Measurements from ENCODE around the gene PERM1. TPM values are rescaled to one million over a fixed set of nuclear protein-coding genes. Genes with fewer than 3 reads are reported as not detected.

PERM1 gene
- total and polyA plus RNA-seq, 9 of the 15 experiments (the other 6 are each of a cell fraction or from before 2014, with no cell fraction given), result not detected

DNA sequence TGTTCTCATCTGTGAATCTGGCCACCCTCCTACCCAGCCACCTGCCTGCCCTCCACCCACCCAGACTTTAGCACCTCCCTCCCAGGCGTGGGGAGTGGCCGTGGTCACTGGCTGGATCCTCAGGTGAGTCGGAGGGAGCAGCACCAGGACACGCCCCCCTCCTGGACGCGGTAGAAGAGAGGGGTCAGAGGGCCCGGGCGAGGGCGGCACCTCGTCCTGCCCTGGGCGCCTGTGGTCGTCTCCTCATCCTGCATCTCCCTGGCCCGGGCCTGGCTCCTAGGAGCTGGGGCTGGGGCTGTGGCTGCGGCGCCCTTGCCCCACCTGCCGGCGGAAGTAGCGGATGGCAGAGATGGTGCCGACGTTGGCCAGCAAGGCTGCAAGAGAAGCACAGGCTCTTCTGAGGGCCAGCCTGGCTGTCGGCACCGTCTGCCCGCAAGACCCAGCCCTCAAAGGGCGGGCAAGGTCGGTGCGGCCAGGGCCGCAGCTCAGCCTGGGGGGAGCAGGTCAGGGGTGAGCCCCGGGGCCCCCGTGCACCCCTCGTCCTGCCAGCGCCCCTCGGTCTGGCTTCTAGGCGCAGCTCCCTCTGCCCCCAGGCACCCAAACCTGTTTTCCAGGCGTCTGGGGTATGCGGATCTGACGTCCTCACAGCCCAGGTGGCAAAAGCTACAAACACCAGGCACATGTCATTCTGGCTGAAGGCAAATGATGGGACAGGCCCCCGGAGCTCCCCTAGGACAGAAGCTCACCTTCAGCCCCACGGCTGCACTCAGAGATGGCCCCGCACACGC, 5.8 kb downstream of the PERM1 start (continued):
- TF ChIP-seq, protein P1, sequence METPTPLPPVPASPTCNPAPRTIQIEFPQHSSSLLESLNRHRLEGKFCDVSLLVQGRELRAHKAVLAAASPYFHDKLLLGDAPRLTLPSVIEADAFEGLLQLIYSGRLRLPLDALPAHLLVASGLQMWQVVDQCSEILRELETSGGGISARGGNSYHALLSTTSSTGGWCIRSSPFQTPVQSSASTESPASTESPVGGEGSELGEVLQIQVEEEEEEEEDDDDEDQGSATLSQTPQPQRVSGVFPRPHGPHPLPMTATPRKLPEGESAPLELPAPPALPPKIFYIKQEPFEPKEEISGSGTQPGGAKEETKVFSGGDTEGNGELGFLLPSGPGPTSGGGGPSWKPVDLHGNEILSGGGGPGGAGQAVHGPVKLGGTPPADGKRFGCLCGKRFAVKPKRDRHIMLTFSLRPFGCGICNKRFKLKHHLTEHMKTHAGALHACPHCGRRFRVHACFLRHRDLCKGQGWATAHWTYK (CRISPR knock-in tag; IDR thresholded peaks at IDR 0.05), result peak; percentile 47; the same call in 1 of the 2 replicates
- no peak for TF ChIP-seq ZNF232 (CRISPR knock-in tag; IDR thresholded peaks at IDR 0.05)
- TF ChIP-seq, protein P2, sequence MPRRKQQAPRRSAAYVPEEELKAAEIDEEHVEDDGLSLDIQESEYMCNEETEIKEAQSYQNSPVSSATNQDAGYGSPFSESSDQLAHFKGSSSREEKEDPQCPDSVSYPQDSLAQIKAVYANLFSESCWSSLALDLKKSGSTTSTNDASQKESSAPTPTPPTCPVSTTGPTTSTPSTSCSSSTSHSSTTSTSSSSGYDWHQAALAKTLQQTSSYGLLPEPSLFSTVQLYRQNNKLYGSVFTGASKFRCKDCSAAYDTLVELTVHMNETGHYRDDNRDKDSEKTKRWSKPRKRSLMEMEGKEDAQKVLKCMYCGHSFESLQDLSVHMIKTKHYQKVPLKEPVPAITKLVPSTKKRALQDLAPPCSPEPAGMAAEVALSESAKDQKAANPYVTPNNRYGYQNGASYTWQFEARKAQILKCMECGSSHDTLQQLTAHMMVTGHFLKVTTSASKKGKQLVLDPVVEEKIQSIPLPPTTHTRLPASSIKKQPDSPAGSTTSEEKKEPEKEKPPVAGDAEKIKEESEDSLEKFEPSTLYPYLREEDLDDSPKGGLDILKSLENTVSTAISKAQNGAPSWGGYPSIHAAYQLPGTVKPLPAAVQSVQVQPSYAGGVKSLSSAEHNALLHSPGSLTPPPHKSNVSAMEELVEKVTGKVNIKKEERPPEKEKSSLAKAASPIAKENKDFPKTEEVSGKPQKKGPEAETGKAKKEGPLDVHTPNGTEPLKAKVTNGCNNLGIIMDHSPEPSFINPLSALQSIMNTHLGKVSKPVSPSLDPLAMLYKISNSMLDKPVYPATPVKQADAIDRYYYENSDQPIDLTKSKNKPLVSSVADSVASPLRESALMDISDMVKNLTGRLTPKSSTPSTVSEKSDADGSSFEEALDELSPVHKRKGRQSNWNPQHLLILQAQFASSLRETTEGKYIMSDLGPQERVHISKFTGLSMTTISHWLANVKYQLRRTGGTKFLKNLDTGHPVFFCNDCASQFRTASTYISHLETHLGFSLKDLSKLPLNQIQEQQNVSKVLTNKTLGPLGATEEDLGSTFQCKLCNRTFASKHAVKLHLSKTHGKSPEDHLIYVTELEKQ (CRISPR knock-in tag; IDR thresholded peaks at IDR 0.05), result no peak
- no peak for TF ChIP-seq NCOA2 (IDR thresholded peaks at IDR 0.05; ENCODE audit: partially characterized antibody in 2 of 2)
- no peak for TF ChIP-seq ZNF12 (CRISPR knock-in tag; IDR thresholded peaks at IDR 0.05)
- no peak for TF ChIP-seq KDM1A (IDR thresholded peaks at IDR 0.05)
- TF ChIP-seq NR2C2 (CRISPR knock-in tag; IDR thresholded peaks at IDR 0.05), result no peak
- TF ChIP-seq NR2C2 (tag; IDR thresholded peaks at IDR 0.05), result no peak
- TF ChIP-seq SMARCC2 (IDR thresholded peaks at IDR 0.05; ENCODE audit: low read depth), result no peak
- TF ChIP-seq EWSR1 (IDR thresholded peaks at IDR 0.05; ENCODE audit: borderline replicate concordance, low read depth, partially characterized antibody), result no peak
- TF ChIP-seq ZNF24 (IDR thresholded peaks at IDR 0.05), result no peak
- TF ChIP-seq ZNF551 (CRISPR knock-in tag; IDR thresholded peaks at IDR 0.05), result no peak
- no peak for TF ChIP-seq TRIM24 (IDR thresholded peaks at IDR 0.05)
- TF ChIP-seq RBM34 (IDR thresholded peaks at IDR 0.05; ENCODE audit: borderline replicate concordance, insufficient read depth, low read length), result no peak
- no peak for TF ChIP-seq HMGN3 (IDR thresholded peaks at IDR 0.05; ENCODE audit: borderline replicate concordance, extremely low read depth, insufficient read length, low read depth, low read length)
- TF ChIP-seq MTA2 (IDR thresholded peaks at IDR 0.05; ENCODE audit: low read depth), result no peak
- TF ChIP-seq OTX1 (CRISPR knock-in tag; IDR thresholded peaks at IDR 0.05), result no peak
- TF ChIP-seq MCM2 (IDR thresholded peaks at IDR 0.05; ENCODE audit: low read depth), result no peak
- TF ChIP-seq TEAD1 (CRISPR knock-in tag; IDR thresholded peaks at IDR 0.05), result 0 out of 4 replicates have a peak, but pooled peaks of 1 of the 2 experiments have one; percentile 47
- no peak for TF ChIP-seq SMARCA5 (IDR thresholded peaks at IDR 0.05)
- TF ChIP-seq TEAD4 (IDR thresholded peaks at IDR 0.05; ENCODE audit: low read length), result no peak
- TF ChIP-seq TEAD4 (CRISPR knock-in tag; IDR thresholded peaks at IDR 0.05; ENCODE audit: borderline replicate concordance), result no peak
- no peak for TF ChIP-seq GTF2A2 (tag; IDR thresholded peaks at IDR 0.05)
- no peak for TF ChIP-seq FOXM1 (IDR thresholded peaks at IDR 0.05; ENCODE audit: low read depth)
- TF ChIP-seq FOXM1 (CRISPR knock-in tag; IDR thresholded peaks at IDR 0.05; ENCODE audit: low read depth), result no peak
- TF ChIP-seq ZNF174 (CRISPR knock-in tag; IDR thresholded peaks at IDR 0.05), result no peak

Data from K562 (cell line).